HG02642 (cell line): ENCODE results near the gene PTPRZ1.

Experiments
- ATAC-seq: cut with Tn5 transposase; IDR thresholded peaks from one replicate; pipeline ENCODE4 v1.9.1; 2021; ENCODE audit warnings: mild to moderate bottlenecking; ENCODE audit not compliant: unreplicated experiment, poor library complexity

The PTPRZ1 gene

GRCh38 chr7:121945480-121946236 is 72.7 kb downstream of the PTPRZ1 start:
- no peak for ATAC-seq

DNA sequence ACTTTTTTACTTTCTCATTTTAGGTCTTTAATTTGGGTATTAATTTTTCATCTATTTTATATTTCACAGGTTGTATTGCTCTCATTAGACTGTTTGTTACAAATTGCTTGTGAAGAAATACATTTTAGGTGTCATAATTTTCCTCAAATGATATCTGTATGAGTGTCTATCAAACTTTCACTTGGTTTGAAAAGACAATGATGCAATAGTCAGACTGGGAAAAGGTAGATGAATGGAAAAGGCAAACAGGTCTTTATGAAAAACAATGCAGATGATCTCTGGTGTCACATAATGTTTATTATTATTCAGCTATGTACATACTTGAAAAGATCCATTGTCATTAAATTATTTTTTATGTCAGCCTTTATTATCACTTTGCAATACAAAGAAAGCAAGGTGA is 80.2 kb downstream of the PTPRZ1 start:
- ATAC-seq = no peak

DNA sequence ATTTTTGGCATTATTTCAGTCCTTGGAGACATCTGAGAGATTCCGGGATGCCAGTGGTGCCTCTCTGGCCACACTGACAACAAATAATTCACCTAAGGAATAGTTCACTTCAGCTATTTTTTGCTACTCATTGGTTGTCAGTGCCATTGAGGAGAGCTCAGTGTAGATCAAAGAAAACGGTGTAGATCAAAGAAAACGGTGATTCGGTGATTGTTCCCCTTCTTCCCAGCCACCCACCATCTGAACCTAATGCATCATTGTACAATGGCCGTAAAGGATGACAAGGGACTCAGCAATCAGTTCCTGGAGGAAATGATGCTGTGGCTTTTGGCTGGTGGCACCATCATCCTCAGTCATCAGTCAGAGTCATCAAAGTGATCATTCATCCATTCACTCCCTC is 80.6 kb downstream of the PTPRZ1 start:
- no peak for ATAC-seq

DNA sequence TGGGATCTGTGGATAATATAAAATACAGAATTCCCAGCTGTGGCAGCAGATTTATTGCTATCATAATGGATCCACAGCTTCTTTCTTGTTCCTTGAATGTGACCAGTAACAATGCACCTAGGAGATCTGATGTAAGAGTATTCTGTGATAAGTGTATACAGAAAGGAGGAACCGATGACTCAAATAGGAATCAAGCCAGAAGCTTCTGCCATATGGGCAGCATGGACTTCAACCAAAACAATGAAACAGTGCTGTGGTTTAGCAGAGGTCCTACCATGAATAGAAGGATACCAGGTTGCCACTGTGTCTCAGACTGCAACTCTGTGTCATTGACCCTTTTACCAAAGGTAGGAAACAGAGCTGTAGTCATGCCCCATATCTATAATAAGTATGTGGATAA is 81.8 kb downstream of the PTPRZ1 start:
- no peak for ATAC-seq

- ATAC-seq = no peak
Measured at GRCh38 chr7:121957626-121958025, 84.7 kb downstream of the PTPRZ1 start.

GRCh38 chr7:121960678-121961077 is 87.7 kb downstream of the PTPRZ1 start:
- ATAC-seq = no peak

GRCh38 chr7:121961089-121961867 is 88.3 kb downstream of the PTPRZ1 start:
- ATAC-seq = no peak

GRCh38 chr7:121966276-121966934 is 93.4 kb downstream of the PTPRZ1 start:
- ATAC-seq = no peak

DNA sequence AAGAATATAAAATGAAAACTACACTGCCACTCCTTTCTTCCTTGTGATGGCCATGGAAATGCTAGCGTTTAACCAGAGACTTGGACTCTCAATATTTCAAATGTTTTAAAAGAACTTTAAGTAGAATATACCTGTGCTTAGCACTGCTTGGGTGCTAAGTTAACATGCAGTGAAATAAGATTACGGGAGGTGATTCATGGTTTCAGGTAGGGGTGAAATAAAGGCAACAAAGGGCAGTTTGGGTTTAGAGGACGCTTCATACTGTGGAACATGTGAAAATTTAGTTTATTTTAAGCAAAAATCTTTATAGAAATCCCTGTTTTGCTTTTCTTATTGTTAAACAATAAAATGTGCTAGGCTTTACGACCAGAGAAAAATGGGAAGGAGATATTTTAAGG is 94.0 kb downstream of the PTPRZ1 start:
- no peak for ATAC-seq

DNA sequence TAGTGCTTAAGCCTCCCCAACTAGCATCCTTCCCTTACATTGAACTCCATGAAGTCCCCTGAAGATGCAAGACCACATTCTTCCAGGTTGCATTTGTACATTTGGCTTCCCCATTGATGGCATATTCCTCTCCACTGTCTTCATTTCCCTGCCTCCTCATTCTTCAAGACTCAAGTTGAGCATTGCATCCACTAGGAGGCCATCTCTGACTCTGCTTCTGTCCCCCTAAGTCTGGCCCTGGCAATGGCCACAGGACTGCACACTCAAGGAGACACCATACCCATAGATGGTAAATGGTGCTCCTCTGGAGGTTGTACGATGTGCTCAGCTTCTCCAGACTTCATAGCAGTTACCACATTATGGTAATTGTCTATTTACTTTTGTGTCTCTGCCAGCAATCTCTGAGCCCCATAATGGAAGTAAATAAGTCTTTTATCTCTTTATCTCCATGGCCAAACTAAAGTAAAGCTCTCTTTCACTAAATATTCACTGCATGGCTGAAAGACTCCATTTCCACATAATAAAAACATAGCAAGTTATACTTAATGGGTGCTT is 112.6 kb downstream of the PTPRZ1 start:
- no peak for ATAC-seq

DNA sequence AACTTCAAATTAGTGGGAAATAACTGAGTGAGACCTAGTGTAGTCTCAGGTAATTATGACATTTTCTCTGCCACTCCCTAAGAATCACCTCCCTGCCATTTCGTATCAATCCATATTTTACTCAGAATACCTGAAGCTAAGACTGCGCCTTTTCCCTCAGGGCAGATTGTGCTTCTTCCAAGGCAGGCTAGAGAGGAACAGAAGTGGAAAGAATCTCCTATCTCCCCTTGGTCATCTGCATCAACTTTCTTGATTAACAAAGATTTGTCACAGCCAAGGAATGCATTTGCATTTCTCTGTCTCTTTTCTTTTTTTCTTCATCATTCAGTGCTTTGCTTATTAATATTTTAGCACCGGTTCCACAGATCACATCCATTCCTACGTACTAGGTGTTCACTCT is 119.1 kb downstream of the PTPRZ1 start:
- no peak for ATAC-seq

DNA sequence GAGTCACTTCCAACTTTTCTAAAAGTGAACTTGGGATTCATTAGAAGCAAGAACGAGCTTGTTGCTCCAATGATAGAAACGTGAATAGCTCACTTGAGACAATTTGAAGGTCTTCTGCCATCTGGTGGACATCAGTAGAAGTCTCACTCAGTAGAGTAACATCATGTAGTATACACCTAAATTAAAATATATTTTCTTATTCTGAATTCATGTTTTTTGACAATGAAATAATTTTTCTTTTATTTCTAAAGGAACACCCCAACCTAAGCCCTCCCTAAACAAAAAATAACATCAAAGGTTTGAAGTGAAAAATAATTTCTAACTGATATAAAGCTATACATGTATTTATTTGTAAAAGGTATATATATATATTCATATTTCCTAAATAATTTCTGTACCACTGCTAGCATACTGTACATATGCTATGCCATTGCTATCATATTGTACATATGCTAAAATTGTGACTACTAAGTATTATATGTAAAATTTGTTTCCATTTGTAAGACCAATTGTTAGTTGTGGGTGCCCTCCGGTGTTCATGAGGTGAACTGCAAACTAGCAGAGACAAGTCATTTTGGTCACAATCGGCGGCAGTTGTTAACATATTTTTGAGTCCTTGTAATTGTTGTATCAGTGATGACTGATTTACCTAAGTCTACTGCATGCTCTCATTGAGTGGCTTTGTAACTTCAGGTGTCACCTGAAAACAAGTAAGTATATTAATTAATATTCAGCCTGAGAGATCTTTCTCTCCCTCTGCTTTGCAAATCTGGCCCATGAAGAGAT is 121.9 kb downstream of the PTPRZ1 start:
- ATAC-seq = peak; percentile 95

- no peak for ATAC-seq
Measured at GRCh38 chr7:122006687-122007086, 133.7 kb downstream of the PTPRZ1 start.

DNA sequence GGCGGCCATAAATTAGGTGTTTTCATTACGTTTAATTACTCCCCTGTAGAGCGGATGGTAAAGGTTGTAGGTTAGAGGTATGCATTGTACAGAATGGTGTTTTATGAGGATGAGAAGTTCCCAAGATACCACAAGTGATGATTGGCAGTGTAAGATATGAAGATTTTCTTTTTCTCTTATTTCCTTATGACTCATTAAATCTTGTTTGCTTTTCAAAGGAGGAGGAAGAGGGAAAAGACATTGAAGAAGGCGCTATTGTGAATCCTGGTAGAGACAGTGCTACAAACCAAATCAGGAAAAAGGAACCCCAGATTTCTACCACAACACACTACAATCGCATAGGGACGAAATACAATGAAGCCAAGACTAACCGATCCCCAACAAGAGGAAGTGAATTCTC is 137.2 kb downstream of the PTPRZ1 start:
- ATAC-seq = no peak

DNA sequence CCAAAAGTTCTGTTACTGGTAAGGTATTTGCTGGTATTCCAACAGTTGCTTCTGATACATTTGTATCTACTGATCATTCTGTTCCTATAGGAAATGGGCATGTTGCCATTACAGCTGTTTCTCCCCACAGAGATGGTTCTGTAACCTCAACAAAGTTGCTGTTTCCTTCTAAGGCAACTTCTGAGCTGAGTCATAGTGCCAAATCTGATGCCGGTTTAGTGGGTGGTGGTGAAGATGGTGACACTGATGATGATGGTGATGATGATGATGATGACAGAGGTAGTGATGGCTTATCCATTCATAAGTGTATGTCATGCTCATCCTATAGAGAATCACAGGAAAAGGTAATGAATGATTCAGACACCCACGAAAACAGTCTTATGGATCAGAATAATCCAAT is 140.1 kb downstream of the PTPRZ1 start:
- ATAC-seq = peak; percentile 57

GRCh38 chr7:122013630-122014029 is 140.7 kb downstream of the PTPRZ1 start:
- no peak for ATAC-seq

DNA sequence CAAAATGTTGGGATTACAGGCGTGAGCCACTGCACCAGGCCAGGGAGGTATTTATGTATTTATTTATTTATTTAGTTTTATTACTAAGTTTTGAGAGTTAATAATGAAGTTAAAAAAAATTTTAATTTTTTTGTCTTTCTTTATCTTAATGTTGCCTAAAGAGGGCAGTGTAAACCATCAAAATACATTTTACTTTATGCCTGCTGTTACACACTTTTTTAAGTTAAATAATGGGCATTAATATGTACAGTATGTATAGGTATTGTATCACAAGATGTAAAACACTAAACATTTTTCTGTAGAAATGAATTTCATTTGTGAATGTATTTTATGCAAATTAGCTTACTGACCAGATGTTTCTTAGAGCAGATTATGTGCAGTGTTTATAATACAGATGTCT is 141.7 kb downstream of the PTPRZ1 start:
- ATAC-seq = no peak

DNA sequence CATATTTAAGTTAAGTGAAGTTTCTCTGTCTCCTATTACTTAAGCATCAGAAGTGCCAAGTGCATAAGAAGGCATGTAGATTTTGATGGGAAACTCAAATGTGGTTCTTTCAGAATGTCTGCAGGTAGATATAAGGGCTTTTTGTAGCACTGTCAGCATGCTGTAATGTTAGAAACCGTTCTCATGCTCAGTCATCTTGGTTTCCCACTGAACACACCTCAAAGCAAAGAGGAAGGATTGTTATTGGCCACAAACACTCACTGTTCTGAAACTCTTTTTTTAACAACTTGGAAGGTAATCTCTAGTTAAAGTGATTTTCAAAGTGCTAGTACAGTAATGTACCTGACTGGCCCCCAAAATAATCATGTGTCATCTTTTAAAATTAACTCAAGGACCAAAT is 145.1 kb downstream of the PTPRZ1 start:
- ATAC-seq = no peak

DNA sequence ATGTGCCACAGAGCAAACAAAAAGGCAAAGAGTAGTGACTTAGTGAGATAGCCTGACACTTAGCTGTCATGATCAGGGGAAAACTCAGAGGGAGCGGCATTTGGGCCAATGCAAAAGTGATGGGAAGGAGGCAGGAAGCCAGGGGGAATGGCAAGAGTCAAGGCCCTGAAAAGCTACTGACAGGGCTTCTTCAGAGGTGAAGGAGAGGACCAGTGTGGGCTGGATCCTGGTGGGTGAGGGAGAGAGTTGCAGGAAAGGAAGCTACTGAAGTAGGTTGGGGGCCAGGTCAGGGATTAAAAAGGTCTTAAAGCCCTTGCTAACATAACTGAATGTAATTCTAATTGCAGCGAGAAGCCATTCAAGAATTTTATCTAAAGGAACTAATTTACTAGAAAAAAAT is 154.1 kb downstream of the PTPRZ1 start:
- ATAC-seq = no peak

DNA sequence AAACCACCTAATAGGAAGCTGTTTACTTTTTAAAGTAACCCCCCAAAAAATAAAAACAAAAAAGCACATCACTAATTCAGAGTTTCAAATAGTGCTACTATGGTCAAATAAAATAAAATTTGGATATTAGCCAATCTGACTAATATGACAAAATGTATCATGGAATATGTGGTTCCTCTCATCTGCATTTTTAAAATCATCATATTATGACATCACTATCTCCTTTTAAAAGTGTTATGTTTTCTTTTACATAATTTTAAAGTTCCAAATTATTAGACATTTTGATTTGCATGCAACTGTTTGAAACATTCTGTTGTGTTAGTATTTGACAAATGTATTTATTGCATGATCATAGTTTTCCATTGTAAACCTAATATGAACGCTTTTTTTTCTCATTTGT is 160.7 kb downstream of the PTPRZ1 start:
- no peak for ATAC-seq
